AG09319 (cell line): ENCODE measurements around the gene ANKRD23.
"Not testable (repeated sequence)": the region's sequence is repeated elsewhere in the genome, so short reads cannot be mapped to it uniquely, and the experiment has no call there.

ENCODE experiments used
- DNase-seq: peaks from one replicate; pipeline ENCODE4 v3.0.0-alpha.2; 2010; ENCODE audit warnings: low read depth; ENCODE audit errors: extremely low read depth
- TF ChIP-seq, protein P1 (sequence below): IDR thresholded peaks from 2 replicates; pipeline ENCODE4 v1.5.1; 2011; ENCODE audit warnings: low read depth, mild to moderate bottlenecking, inconsistent platforms, low read length, moderate library complexity

The ANKRD23 gene

DNA sequence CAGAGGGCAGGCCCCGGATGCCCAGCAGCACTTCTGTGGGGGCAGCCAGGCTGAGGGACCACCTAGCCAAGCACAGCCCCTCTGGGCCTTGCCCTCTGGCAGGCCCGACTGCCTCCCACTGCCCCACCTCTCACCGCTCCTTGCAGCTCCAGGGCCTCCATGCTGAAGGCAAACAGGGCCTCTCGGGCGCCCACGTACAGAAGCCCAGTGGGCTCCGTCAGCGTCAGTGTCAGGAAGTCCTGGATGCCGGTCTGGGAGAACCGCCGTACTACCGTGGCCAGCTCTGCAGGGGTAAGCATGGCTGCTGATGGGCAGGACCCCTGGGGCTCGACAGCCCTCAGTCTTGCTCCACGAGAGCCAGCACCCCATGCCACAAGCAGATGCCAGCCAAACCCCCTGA is 22.3 kb upstream of the ANKRD23 start:
- DNase-seq: no peak

DNA sequence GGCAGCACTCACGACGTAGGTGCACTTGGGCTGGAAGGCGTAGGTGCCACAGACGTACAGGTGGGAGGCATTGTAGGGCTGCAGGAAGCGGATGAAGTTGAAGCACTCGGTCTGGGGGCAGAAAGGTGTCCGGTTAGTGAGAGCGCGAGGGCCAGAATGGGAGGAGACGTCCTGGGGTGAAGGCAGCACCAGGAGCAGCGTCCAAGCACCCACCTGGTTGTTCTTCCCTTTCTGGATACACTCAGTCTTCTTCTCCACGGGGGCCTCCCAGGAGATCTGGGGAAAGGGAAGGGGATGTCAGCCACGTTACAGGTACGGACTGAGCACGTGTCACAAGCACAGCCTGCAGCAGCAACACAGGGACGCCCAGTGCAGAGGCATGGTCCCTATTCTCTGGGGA is 21.8 kb upstream of the ANKRD23 start:
- no peak for DNase-seq
- TF ChIP-seq, protein P1, sequence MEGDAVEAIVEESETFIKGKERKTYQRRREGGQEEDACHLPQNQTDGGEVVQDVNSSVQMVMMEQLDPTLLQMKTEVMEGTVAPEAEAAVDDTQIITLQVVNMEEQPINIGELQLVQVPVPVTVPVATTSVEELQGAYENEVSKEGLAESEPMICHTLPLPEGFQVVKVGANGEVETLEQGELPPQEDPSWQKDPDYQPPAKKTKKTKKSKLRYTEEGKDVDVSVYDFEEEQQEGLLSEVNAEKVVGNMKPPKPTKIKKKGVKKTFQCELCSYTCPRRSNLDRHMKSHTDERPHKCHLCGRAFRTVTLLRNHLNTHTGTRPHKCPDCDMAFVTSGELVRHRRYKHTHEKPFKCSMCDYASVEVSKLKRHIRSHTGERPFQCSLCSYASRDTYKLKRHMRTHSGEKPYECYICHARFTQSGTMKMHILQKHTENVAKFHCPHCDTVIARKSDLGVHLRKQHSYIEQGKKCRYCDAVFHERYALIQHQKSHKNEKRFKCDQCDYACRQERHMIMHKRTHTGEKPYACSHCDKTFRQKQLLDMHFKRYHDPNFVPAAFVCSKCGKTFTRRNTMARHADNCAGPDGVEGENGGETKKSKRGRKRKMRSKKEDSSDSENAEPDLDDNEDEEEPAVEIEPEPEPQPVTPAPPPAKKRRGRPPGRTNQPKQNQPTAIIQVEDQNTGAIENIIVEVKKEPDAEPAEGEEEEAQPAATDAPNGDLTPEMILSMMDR: no peak

More for the DNA sequence above, 22.3 kb upstream of the ANKRD23 start:
- TF ChIP-seq, protein P1: no peak

DNA sequence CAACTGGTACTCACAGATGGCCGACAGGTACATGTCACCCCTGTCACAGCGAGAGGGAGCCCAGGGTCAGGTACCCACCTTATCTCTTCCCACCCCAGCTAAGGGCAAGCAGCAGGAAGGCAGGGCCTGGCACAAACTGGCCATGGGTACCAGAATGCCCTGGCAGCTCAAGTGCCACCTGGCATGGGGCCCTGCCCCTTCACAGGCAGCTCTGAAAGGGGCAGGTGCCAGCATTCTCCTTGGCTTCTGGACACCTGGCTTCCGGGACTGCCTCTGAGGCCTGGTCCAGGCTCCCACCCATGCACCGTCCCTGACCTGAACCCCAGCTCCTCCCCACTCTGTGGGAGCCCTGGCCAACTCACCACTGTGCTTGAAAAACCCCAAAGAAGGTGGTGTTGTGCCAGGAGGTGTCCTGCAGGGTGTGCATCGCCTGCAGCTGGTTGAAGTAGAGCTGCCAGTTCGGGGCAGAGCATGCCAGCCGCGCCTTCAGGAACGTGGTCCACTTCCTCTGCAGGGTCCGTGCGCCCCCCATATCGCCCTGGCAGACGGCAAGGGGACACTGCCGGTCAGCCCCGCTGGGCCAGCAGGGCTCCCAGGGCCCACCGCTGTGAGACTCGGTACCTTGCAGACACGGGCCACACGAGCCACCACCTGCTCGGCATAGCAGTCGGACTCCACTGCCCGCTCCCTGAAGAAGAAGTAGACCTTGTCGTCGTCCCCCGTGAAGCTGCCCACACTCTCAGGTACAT is 20.7 kb upstream of the ANKRD23 start:
- TF ChIP-seq, protein P1: no peak
- DNase-seq: no peak

DNA sequence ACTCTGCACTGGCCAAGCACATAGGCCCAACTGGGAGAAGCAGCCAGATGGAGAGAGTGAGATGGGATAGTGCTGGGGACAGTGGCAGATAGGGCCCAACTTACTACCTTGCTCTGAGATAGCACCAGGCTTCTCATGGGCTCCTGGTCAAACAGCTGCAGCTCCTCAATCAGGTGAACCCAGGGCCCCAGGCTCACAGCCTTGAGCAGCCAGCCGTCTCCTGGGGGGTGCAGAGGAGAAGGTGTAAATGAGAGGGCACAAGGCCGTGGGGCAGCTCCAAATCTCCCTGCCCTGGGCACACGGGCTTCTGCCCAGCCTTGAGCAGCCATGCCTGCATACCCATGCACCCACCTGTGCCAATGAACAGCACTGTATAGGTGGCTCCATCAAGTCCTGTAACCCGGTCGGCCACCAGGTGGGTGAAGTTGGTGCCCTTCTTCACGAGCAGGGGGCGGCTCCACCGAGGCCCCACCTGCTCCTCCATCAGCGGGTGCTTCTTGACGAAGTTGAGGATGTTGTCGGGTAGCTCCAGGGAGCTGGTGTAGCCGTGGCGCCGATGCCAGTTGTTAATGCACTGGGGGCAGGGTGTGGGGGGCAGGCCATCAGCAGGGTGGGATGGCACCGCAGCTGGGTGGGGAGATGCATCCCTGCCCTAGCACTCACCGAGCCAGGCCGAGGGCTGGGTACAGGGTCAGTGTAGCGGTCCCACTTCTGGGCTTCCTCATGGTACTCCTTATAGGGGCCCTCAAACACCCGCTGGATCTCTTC is 19.9 kb upstream of the ANKRD23 start:
- TF ChIP-seq, protein P1: no peak
- no peak for DNase-seq

DNA sequence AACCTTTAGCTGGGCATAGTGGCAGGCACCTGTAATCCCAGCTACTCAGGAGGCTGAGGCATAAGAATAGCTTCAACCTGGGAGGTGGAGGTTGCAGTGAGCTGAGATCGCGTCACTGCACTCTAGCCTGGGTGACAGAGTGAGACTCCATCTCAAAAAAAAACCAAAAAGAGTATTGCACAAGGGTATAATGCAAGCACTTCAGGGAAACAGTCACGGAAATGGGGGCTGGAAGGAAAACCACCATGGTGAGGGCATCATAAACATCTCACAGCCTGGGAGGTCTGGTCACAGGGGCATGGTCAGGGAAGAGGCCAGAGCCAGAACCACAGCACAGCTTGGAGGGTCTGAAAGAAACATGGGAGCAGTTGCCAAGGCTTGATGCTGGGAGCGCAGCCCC is 19.2 kb upstream of the ANKRD23 start:
- DNase-seq: not testable (repeated sequence)

DNA sequence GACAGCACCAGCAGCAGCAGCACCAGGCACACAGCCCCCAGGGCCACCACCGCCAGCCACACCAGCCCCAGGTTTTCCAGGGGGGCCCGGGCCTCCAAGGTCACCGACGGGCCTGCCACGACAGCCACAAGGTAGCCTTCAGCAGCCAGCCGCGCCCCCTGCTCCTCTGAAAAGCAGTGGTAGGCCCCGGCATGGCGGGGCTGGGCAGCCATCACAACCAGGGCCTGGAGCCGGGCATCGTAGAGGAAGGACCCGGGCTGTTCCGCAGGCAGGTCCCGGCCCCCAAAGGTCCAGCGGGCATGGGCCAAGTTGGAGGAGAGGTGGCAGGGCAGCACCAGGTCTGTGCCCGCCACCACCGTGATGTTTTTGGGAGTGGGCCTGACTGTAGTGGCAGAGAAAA is 17.3 kb upstream of the ANKRD23 start:
- TF ChIP-seq, protein P1: no peak

DNA sequence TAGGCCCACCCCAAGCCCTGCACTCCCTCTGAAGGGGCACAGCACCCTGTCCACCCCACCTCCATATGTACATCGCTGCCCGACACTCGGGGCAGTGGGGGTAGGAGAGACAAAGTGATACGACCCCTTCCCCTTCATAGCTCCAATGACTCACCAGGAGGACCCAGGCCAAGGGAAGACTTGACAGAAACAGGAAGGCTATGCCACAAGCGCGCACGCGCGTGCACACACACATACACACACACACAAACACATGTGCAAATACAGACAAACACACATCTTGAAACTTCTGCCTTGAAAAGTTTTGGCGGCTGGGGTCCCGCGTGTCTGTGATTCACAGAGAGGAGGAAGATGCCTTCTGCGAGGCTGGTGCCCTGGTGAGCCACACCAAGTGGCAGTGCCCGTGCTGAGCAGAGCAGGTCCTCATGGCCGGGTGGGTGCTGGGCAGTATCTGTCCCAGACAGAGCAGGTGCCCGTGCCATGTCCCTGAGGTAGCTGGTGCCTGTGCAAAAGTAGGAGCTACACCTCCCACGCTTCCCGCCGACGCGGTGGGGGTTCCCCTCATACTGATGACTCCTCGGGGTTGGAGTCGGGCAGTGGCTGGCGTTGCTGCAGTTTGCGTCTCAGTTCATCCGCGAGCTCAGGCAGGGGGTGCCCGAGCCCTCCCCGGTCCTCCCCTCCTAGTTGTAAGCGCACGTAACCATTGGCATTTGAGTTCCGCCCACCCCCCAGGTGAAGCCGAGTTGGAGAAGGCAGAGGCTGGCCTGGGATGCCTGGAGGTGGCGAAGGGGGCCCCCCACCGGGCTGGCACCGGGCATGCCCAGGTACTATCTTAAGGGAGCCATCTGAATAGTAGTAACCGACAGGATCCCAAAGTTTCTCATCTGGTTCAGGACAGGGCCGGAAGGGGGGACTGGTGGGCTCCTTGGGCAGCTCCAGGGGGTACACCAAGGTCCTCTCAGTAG is 16.5 kb upstream of the ANKRD23 start:
- DNase-seq: no peak

More for the DNA sequence above, 17.3 kb upstream of the ANKRD23 start:
- DNase-seq: no peak

More for the DNA sequence above, 16.5 kb upstream of the ANKRD23 start:
- TF ChIP-seq, protein P1: no peak
